ENCODE data around the gene POLR1F. TPM values are rescaled to one million over a fixed set of nuclear protein-coding genes. Genes with fewer than 3 reads are reported as not detected.
A peak's percentile ranks its signal among the peaks of the same experiment; 100 is the strongest.

Gene POLR1F
- polyA plus RNA-seq, result 10 to 100 TPM; 22.1 to 36.9 (median 26.4) TPM

DNA sequence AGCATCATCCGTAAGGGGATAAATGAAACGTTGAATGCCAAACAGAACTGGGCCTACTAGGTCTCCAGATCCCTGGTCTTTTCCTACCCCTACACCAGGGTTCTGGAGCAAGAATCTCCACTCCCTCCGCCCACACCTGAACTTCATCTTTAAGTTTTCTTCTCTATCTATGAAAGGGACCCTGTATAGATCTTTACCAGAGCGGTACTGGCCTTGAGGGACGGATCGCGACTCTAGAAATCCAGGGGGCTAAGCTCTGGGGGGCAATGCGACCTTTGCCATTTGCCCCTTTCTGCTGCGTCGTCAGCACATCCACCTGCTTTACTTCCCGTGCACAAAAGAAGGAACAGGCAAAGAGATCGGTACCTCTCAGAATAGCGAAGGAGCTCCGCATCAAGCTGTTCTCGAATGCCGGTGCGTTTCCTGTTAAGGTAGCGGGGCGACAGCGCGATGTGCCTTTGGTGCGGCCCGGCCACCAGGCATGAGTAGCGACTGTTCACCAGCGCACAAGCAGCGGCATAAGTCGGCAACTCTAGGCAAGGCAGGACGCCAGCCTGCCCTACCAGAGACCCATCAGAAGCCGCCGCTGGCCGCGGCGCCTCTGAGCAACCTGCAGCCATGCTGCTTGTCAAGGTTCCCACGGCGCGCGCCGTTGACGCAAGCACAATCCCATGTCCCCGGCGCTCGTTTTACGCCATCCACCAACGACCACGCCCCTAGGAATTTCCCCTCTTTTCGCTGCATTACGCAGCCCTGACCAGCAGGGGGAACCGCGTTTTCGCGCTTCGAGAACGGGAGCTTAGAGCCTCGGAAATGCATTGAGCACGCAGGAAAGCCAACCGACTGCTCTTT is at the start of gene POLR1F:
Gene POLR1F (minus strand): TSS at position 641 of the 852 bp plus-strand sequence. CDS start 21 bp downstream, at position 620.
- Mint-ChIP-seq H3K27me3 (ENCODE audit: low read depth in 3 of 3) (peaks cover 3 to 14% (median 10%) of the 10 kb centered on the region in 3 donors), H3K27ac (peak within 1 kb of the TSS; percentile 91 to 98 (median 96))

GRCh38 chr7:19754521-19755116 is 45.8 kb upstream of the POLR1F start:
- peak in 2 of 3 donors; percentile 6 to 23 for DNase-seq
- H3K4me3 Mint-ChIP-seq, result no peak overlapping the region
- no peak overlapping the region for H3K27ac Mint-ChIP-seq
- H3K4me1 Mint-ChIP-seq, result no peaks in the 10 kb centered on the region
- peaks cover 0 to 2% (median 0%) of the 10 kb centered on the region in 6 donors for H3K9me3 Mint-ChIP-seq
- H3K36me3 Mint-ChIP-seq, result no peaks in the 10 kb centered on the region
- H3K27me3 Mint-ChIP-seq (ENCODE audit: low read depth in 3 of 3), result peaks cover 0 to 2% (median 0%) of the 10 kb centered on the region in 3 donors

More for the DNA sequence above, at the start of gene POLR1F:
- peaks cover 41 to 47% of the 10 kb centered on the region in 2 donors for H3K4me1 Mint-ChIP-seq
- DNase-seq, result peak; percentile 91 to 92 (median 91)
- H3K4me3 Mint-ChIP-seq, result peak within 1 kb of the TSS; percentile 91 to 98 (median 98)
- no peaks in the 10 kb centered on the region for H3K9me3 Mint-ChIP-seq
- peaks cover 0 to 4% (median 0%) of the 10 kb centered on the region in 3 donors for H3K36me3 Mint-ChIP-seq

GRCh38 chr7:19752020-19752419 is 43.2 kb upstream of the POLR1F start:
- no peak for DNase-seq
- peaks cover 0 to 2% (median 0%) of the 10 kb centered on the region in 6 donors for H3K9me3 Mint-ChIP-seq
- no peaks in the 10 kb centered on the region for H3K4me1 Mint-ChIP-seq
- no peak overlapping the region for H3K27ac Mint-ChIP-seq
- H3K4me3 Mint-ChIP-seq, result no peak overlapping the region
- no peaks in the 10 kb centered on the region for H3K36me3 Mint-ChIP-seq
- H3K27me3 Mint-ChIP-seq (ENCODE audit: low read depth in 3 of 3), result peaks cover 0 to 2% (median 0%) of the 10 kb centered on the region in 3 donors

DNA sequence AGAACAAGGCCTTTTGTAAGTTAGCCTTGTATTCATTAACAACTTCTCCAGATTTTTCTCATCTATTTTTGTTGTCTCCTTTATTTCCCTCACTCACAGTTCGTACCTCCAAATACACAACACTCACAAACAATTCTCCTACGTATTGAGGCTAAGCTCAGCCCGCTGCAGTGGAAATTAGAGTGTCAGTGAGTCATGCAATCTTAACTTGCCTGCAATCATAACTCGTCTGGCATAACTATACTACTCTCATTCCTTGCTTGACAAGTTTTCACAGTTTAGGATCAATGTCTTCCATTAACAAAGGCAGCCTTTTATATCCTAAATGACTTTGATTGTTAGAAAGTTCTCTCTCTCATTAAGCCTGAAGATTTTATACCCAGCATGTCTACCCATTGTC is 40.8 kb upstream of the POLR1F start:
- Mint-ChIP-seq H3K36me3 (no peaks in the 10 kb centered on the region), H3K27ac (no peak overlapping the region)
- no peak for DNase-seq

GRCh38 chr7:19747740-19748339 is 39.0 kb upstream of the POLR1F start:
- Mint-ChIP-seq H3K27me3 (ENCODE audit: low read depth in 3 of 3) (peaks cover 0 to 2% (median 0%) of the 10 kb centered on the region in 3 donors), H3K36me3 (no peaks in the 10 kb centered on the region), H3K4me3 (no peak overlapping the region), H3K27ac (no peak overlapping the region), H3K9me3 (peaks cover 0 to 2% (median 0%) of the 10 kb centered on the region in 6 donors), H3K4me1 (no peaks in the 10 kb centered on the region)
- DNase-seq, result no peak

More for the DNA sequence above, 40.8 kb upstream of the POLR1F start:
- peaks cover 0 to 2% (median 2%) of the 10 kb centered on the region in 3 donors for H3K27me3 Mint-ChIP-seq (ENCODE audit: low read depth in 3 of 3)
- no peaks in the 10 kb centered on the region for H3K4me1 Mint-ChIP-seq
- no peak overlapping the region for H3K4me3 Mint-ChIP-seq
- H3K9me3 Mint-ChIP-seq, result peaks cover 0 to 2% (median 0%) of the 10 kb centered on the region in 6 donors

DNA sequence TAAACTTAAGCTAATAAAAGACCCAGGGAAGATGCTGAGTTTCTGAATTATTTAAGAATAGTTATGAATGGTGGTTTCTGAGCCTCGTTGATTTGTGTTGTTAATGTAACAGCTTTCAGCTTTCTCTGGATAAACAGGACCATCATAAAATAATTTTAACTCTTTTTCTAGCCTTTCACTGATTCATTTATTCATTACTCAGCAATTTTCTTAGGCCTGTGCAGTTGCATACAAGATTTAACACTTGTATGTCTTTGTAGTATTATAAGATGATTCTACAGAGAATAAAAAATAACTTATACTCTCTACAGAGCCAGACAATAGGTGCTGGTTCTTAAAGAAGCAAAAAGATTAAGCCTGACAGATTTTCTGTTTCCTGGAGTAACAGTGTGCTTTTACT is 35.2 kb upstream of the POLR1F start:
- DNase-seq, result no peak
- peaks cover 0 to 2% (median 0%) of the 10 kb centered on the region in 3 donors for H3K27me3 Mint-ChIP-seq (ENCODE audit: low read depth in 3 of 3)
- no peak overlapping the region for H3K4me3 Mint-ChIP-seq
- no peaks in the 10 kb centered on the region for H3K4me1 Mint-ChIP-seq
- no peak overlapping the region for H3K27ac Mint-ChIP-seq
- no peaks in the 10 kb centered on the region for H3K9me3 Mint-ChIP-seq
- no peaks in the 10 kb centered on the region for H3K36me3 Mint-ChIP-seq

GRCh38 chr7:19728716-19729115 is 19.9 kb upstream of the POLR1F start:
- H3K9me3 Mint-ChIP-seq, result peaks cover 0 to 2% (median 0%) of the 10 kb centered on the region in 6 donors
- no peaks in the 10 kb centered on the region for H3K36me3 Mint-ChIP-seq
- no peak for DNase-seq
- no peaks in the 10 kb centered on the region for H3K4me1 Mint-ChIP-seq
- no peak overlapping the region for H3K27ac Mint-ChIP-seq
- peaks cover 0 to 8% (median 5%) of the 10 kb centered on the region in 3 donors for H3K27me3 Mint-ChIP-seq (ENCODE audit: low read depth in 3 of 3)
- H3K4me3 Mint-ChIP-seq, result no peak overlapping the region

- Mint-ChIP-seq H3K4me1 (no peaks in the 10 kb centered on the region), H3K9me3 (peaks cover 0 to 2% (median 0%) of the 10 kb centered on the region in 6 donors), H3K36me3 (no peaks in the 10 kb centered on the region), H3K27me3 (ENCODE audit: low read depth in 3 of 3) (peaks cover 0 to 8% (median 7%) of the 10 kb centered on the region in 3 donors), H3K4me3 (no peak overlapping the region), H3K27ac (no peak overlapping the region)
- no peak for DNase-seq
Measured at GRCh38 chr7:19725770-19726169, 16.9 kb upstream of the POLR1F start.

GRCh38 chr7:19715499-19715898 is 6.7 kb upstream of the POLR1F start:
- H3K27ac Mint-ChIP-seq, result no peak overlapping the region
- H3K27me3 Mint-ChIP-seq (ENCODE audit: low read depth in 3 of 3), result peaks cover 1 to 13% (median 2%) of the 10 kb centered on the region in 3 donors
- H3K4me1 Mint-ChIP-seq, result no peaks in the 10 kb centered on the region
- no peak for DNase-seq
- H3K9me3 Mint-ChIP-seq, result no peaks in the 10 kb centered on the region
- H3K36me3 Mint-ChIP-seq, result no peaks in the 10 kb centered on the region
- no peak overlapping the region for H3K4me3 Mint-ChIP-seq

DNA sequence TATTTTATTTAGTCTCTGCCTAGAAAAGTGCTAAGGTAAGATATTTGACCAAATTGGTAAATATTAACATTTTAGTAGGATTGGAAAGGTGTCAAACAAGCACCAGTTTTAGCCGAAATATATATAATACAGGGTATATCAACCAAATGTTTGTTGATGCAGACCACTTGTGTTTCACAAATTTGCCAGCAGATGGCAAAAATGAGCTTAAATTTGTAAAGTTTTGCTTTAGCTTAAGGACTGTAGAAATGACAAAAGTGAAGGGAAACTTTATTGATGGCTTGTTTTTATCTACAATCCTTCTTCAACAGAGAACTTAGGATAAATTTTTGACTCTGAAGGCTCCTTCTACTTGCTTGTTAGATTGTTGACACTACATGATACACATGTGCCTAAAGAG is 4.8 kb upstream of the POLR1F start:
- H3K4me3 Mint-ChIP-seq, result no peak overlapping the region
- H3K27me3 Mint-ChIP-seq (ENCODE audit: low read depth in 3 of 3), result peaks cover 3 to 16% (median 6%) of the 10 kb centered on the region in 3 donors
- no peaks in the 10 kb centered on the region for H3K9me3 Mint-ChIP-seq
- H3K36me3 Mint-ChIP-seq, result no peaks in the 10 kb centered on the region
- H3K27ac Mint-ChIP-seq, result peak overlapping the region in 1 of 6 donors; percentile 36
- H3K4me1 Mint-ChIP-seq, result peaks cover 14% of the 10 kb centered on the region in 2 donors
- peak; percentile 17 to 39 (median 31) for DNase-seq

- H3K27ac Mint-ChIP-seq, result peak overlapping the region; percentile 91 to 98 (median 96)
- no peak for DNase-seq
- H3K36me3 Mint-ChIP-seq, result no peaks in the 10 kb centered on the region
- peak overlapping the region; percentile 91 to 98 (median 98) for H3K4me3 Mint-ChIP-seq
- H3K9me3 Mint-ChIP-seq, result no peaks in the 10 kb centered on the region
- H3K4me1 Mint-ChIP-seq, result peaks cover 41 to 47% of the 10 kb centered on the region in 2 donors
- peaks cover 3 to 16% (median 11%) of the 10 kb centered on the region in 3 donors for H3K27me3 Mint-ChIP-seq (ENCODE audit: low read depth in 3 of 3)
Measured at GRCh38 chr7:19709249-19709578, 377 bp upstream of the POLR1F start.

DNA sequence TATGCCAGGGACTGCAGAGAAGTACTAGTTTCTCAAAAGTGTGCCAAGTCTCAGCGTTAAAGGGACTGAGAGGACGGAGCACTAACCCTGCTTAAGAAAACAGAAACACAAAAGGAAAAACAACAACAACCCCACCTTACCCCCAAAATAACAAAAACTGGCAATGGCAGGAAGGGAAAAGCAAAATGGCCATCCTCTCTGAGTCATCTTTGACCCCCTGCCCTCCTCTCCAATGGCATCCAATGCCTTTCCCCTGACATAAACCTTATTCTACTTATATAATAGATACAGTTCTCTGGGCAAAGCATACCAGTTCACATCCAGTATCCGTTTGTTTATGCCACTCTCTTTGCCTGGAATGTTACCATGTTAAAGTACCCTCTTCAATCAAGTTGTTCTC is 1.6 kb downstream of the POLR1F start:
- Mint-ChIP-seq H3K27ac (peak overlapping the region; percentile 71 to 98 (median 96)), H3K4me1 (peaks cover 41 to 47% of the 10 kb centered on the region in 2 donors), H3K4me3 (peak overlapping the region; percentile 91 to 98 (median 98)), H3K36me3 (peaks cover 6 to 13% (median 6%) of the 10 kb centered on the region in 3 donors), H3K9me3 (no peaks in the 10 kb centered on the region), H3K27me3 (ENCODE audit: low read depth in 3 of 3) (peaks cover 3 to 11% (median 10%) of the 10 kb centered on the region in 3 donors)
- DNase-seq, result no peak

GRCh38 chr7:19705663-19706062 is 3.2 kb downstream of the POLR1F start:
- Mint-ChIP-seq H3K27me3 (ENCODE audit: low read depth in 3 of 3) (peaks cover 3 to 10% (median 7%) of the 10 kb centered on the region in 3 donors), H3K4me3 (no peak overlapping the region), H3K9me3 (no peaks in the 10 kb centered on the region), H3K4me1 (peaks cover 41 to 47% of the 10 kb centered on the region in 2 donors), H3K27ac (peak overlapping the region in 5 of 6 donors; percentile 23 to 98 (median 63)), H3K36me3 (peaks cover 6 to 19% (median 6%) of the 10 kb centered on the region in 3 donors)
- DNase-seq, result no peak
